ENCODE measurements around the gene P2RY11. TPM values are rescaled to one million over a fixed set of nuclear protein-coding genes. Genes with fewer than 3 reads are reported as not detected.
A peak's percentile ranks its signal among the peaks of the same experiment; 100 is the strongest.

The P2RY11 gene
- total and polyA plus RNA-seq, 2 of the 4 experiments (the other 2 are of a cell fraction): 0.54 to 4.5 TPM

DNA sequence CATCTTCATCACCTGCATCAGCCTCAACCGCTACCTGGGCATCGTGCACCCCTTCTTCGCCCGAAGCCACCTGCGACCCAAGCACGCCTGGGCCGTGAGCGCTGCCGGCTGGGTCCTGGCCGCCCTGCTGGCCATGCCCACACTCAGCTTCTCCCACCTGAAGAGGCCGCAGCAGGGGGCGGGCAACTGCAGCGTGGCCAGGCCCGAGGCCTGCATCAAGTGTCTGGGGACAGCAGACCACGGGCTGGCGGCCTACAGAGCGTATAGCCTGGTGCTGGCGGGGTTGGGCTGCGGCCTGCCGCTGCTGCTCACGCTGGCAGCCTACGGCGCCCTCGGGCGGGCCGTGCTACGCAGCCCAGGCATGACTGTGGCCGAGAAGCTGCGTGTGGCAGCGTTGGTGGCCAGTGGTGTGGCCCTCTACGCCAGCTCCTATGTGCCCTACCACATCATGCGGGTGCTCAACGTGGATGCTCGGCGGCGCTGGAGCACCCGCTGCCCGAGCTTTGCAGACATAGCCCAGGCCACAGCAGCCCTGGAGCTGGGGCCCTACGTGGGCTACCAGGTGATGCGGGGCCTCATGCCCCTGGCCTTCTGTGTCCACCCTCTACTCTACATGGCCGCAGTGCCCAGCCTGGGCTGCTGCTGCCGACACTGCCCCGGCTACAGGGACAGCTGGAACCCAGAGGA, 2.6 kb downstream of the P2RY11 start:
- Histone ChIP-seq H2AK9ac (replicated peaks; ENCODE audit: low read depth, low read length, poor library complexity) (peak overlapping the region; percentile 16), H2BK5ac (ENCODE audit: low read depth, low read length, poor library complexity, severe bottlenecking) (no peak overlapping the region), H3K9me3 (ENCODE audit: control insufficient read depth, insufficient read depth, low read length) (no peaks in the 10 kb centered on the region), H3K4ac (ENCODE audit: low read depth, low read length) (no peak overlapping the region), H2BK15ac (ENCODE audit: low read depth, low read length) (no peak overlapping the region), H4K20me1 (ENCODE audit: insufficient read depth, low read length) (peaks cover 20% of the 10 kb centered on the region), H4K8ac (ENCODE audit: low read depth in 2 of 2, low read length in 2 of 2) (no peak overlapping the region), H3K4me3 (ENCODE audit: insufficient read depth, low read depth, low read length) (no peak overlapping the region), H3K56ac (ENCODE audit: extremely low read depth, insufficient read depth, low read length) (no peak overlapping the region), H4K91ac (ENCODE audit: insufficient read depth, low read depth, low read length) (no peak overlapping the region), H3K36me3 (ENCODE audit: control insufficient read depth, insufficient read depth, low read length) (peaks cover 66% of the 10 kb centered on the region), H3K4me1 (ENCODE audit: control insufficient read depth, insufficient read depth, low read length) (peaks cover 5% of the 10 kb centered on the region; the same call in 1 of the 2 replicates), H3K27me3 (ENCODE audit: control insufficient read depth, insufficient read depth, low read length) (no peaks in the 10 kb centered on the region), H3K79me1 (ENCODE audit: low read depth in 1 of 2, low read length in 2 of 2) (peaks cover 14 to 46% of the 10 kb centered on the region in 2 experiments), H4K5ac (ENCODE audit: low read depth, low read length) (no peak overlapping the region), H3K27ac (ENCODE audit: insufficient read depth, low read length) (no peak overlapping the region), H3K18ac (ENCODE audit: low read depth, low read length) (no peak overlapping the region), H3K23ac (ENCODE audit: low read depth, low read length) (no peak overlapping the region), H3K4me2 (ENCODE audit: low read depth, low read length) (no peak overlapping the region), H3K9me1 (ENCODE audit: insufficient read depth, low read length) (no peaks in the 10 kb centered on the region), H2AK5ac (ENCODE audit: low read depth, low read length) (no peak overlapping the region; the same call in 1 of the 2 replicates), H3K9ac (ENCODE audit: low read depth, low read length) (no peak overlapping the region), H2BK20ac (ENCODE audit: low read depth, low read length) (no peak overlapping the region), H2BK120ac (ENCODE audit: low read depth, low read length) (no peak overlapping the region), H2AFZ (replicated peaks; ENCODE audit: low read length, poor library complexity) (no peak overlapping the region), H3K14ac (replicated peaks; ENCODE audit: low read depth, low read length) (no peak overlapping the region)
- CTCF ChIA-PET: no interaction called here
- ATAC-seq (ENCODE audit: low read depth): peak; percentile 13
- dilution Hi-C loops (cut with HindIII; ENCODE audit: low sequenced_read_pairs, unreplicated experiment) (no loop called here), in situ Hi-C loops (cut with MboI; ENCODE audit: low sequenced_read_pairs) (no loop called here), intact Hi-C loops (cut with micrococcal nuclease) (loop anchor here (1.0 kb wide), 1 partner anchor 183 kb away; no protein-coding TSS in a partner anchor)
- DNase-seq: no peak
- WGBS, 2 experiments (ENCODE audit: extremely low coverage in 2 of 2, insufficient read length in 1 of 2): 87% methylated on average over 25 of the region's 43 CpGs; no CpG with 5 or more reads in 1 of the 2 experiments
- TF ChIP-seq CHD1 (IDR thresholded peaks at IDR 0.05; ENCODE audit: low read depth, low read length) (no peak), NFE2L2 (IDR thresholded peaks at IDR 0.05; ENCODE audit: low read depth, low read length) (no peak)
- TF ChIP-seq, protein P1, sequence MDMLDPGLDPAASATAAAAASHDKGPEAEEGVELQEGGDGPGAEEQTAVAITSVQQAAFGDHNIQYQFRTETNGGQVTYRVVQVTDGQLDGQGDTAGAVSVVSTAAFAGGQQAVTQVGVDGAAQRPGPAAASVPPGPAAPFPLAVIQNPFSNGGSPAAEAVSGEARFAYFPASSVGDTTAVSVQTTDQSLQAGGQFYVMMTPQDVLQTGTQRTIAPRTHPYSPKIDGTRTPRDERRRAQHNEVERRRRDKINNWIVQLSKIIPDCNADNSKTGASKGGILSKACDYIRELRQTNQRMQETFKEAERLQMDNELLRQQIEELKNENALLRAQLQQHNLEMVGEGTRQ (IDR thresholded peaks at IDR 0.05; ENCODE audit: low read depth, low read length): no peak
- BruUV-seq (replicated peaks): no TSS peak
- POLR2A ChIA-PET (ENCODE audit: unreplicated experiment): interaction anchor here (0.5 kb wide), 1 partner anchor 10 kb away, joined by 3 read pairs; no protein-coding TSS in a partner anchor

Data from IMR-90 (cell line).